GM23338 (cell line): ENCODE results near the gene KCNAB1. TPM values are rescaled to one million over a fixed set of nuclear protein-coding genes. Genes with fewer than 3 reads are reported as not detected.

ENCODE experiments used
- ATAC-seq: fragments of 200-7000 bp; cut with Tn5 transposase; 3 replicates; pipeline ENCODE4 v1.9.1; 2020
- DNase-seq: peaks from one replicate; pipeline ENCODE4 v3.0.0-alpha.2; 2015; ENCODE audit warnings: low spot score
- H2AFZ ChIP-seq: fragments of 200-600 bp; sonication (generic); 2 replicates; pipeline ENCODE4 v1.8.0; 2016; ENCODE audit warnings: antibody characterized with exemption, mild to moderate bottlenecking, moderate library complexity
- H3F3A ChIP-seq: fragments of 200-600 bp; sonication (generic); replicated peaks from 2 replicates; pipeline ENCODE4 v1.8.0; 2017; ENCODE audit warnings: antibody characterized with exemption, mixed run types, low read depth
- H3K27ac ChIP-seq: fragments of 200-600 bp; sonication (generic); 2 replicates; pipeline ENCODE4 v1.6.1; 2016; ENCODE audit warnings: low read depth
- H3K27me3 ChIP-seq: fragments of 200-600 bp; sonication (generic); 2 replicates; pipeline ENCODE4 v1.8.0; 2016; ENCODE audit warnings: mild to moderate bottlenecking, mixed run types, moderate library complexity; ENCODE audit not compliant: insufficient read depth
- H3K36me3 ChIP-seq: fragments of 200-600 bp; sonication (generic); 2 replicates; pipeline ENCODE4 v1.8.0; 2016; ENCODE audit warnings: mild to moderate bottlenecking; ENCODE audit not compliant: insufficient read depth
- H3K4me1 ChIP-seq: fragments of 200-600 bp; sonication (generic); 2 replicates; pipeline ENCODE4 v1.8.0; 2016; ENCODE audit warnings: mild to moderate bottlenecking, moderate library complexity; ENCODE audit not compliant: insufficient read depth
- H3K4me2 ChIP-seq: fragments of 200-600 bp; sonication (generic); 2 replicates; pipeline ENCODE4 v1.7.1; 2017; ENCODE audit warnings: mixed run types
- H3K4me3 ChIP-seq: fragments of 200-600 bp; sonication (generic); 2 replicates; pipeline ENCODE4 v1.6.1; 2016; ENCODE audit warnings: mixed run types
- H3K79me2 ChIP-seq: fragments of 200-600 bp; sonication (generic); replicated peaks from 2 replicates; pipeline ENCODE4 v1.8.0; 2017; ENCODE audit warnings: mild to moderate bottlenecking; ENCODE audit not compliant: insufficient read depth
- H3K9me2 ChIP-seq: fragments of 200-600 bp; sonication (generic); 2 replicates; pipeline ENCODE4 v1.8.0; 2017; ENCODE audit not compliant: insufficient read depth
- H4K20me1 ChIP-seq: fragments of 200-600 bp; sonication (generic); replicated peaks from 2 replicates; pipeline ENCODE4 v1.8.0; 2017; ENCODE audit warnings: mild to moderate bottlenecking; ENCODE audit not compliant: insufficient read depth
- H3K27ac Mint-ChIP-seq: 2 replicates; pipeline ENCODE4 v1.8.0; 2020; ENCODE audit warnings: inconsistent platforms, mild to moderate bottlenecking, moderate library complexity, mixed read lengths
- H3K27me3 Mint-ChIP-seq: 3 replicates; pipeline ENCODE4 v1.8.0; 2022; ENCODE audit warnings: low read depth, mild to moderate bottlenecking, moderate library complexity, mixed read lengths, inconsistent platforms; ENCODE audit not compliant: insufficient read depth, poor library complexity
- H3K36me3 Mint-ChIP-seq: 3 replicates; pipeline ENCODE4 v1.8.0; 2021; ENCODE audit warnings: low read depth, mild to moderate bottlenecking, inconsistent platforms, moderate library complexity, mixed read lengths
- H3K4me1 Mint-ChIP-seq: 3 replicates; pipeline ENCODE4 v1.8.0; 2020; ENCODE audit warnings: mild to moderate bottlenecking, inconsistent platforms, mixed read lengths
- H3K4me3 Mint-ChIP-seq: 3 replicates; pipeline ENCODE4 v1.8.0; 2021; ENCODE audit warnings: moderate library complexity, mild to moderate bottlenecking, inconsistent platforms, mixed read lengths
- H3K9me3 Mint-ChIP-seq: 3 replicates; pipeline ENCODE4 v1.8.0; 2020; ENCODE audit warnings: moderate library complexity, mild to moderate bottlenecking, inconsistent platforms, mixed read lengths
- CREB1 ChIP-seq: fragments of 250-450 bp; sonication (Bioruptor Pico); IDR thresholded peaks from 2 replicates; pipeline ENCODE4 v1.5.0; 2020; ENCODE audit warnings: low read depth, mild to moderate bottlenecking, moderate library complexity
- ETS1 ChIP-seq: IDR thresholded peaks from 2 replicates; pipeline ENCODE4 v1.6.1; 2016; ENCODE audit warnings: antibody characterized with exemption
- EZH2phosphoT487 ChIP-seq: fragments of 200-600 bp; sonication (generic); IDR thresholded peaks from one replicate; pipeline ENCODE4 v1.8.1; 2018; ENCODE audit warnings: antibody characterized with exemption; ENCODE audit not compliant: unreplicated experiment
- JUNB ChIP-seq: IDR thresholded peaks from one replicate; pipeline ENCODE4 v1.6.1; 2016; ENCODE audit warnings: antibody characterized with exemption; ENCODE audit not compliant: unreplicated experiment
- ZNF114 ChIP-seq: fragments of 250-450 bp; sonication (Bioruptor Pico); IDR thresholded peaks from 2 replicates; pipeline ENCODE4 v1.5.0; 2020; ENCODE audit warnings: mild to moderate bottlenecking, moderate library complexity
- ZNF331 ChIP-seq: fragments of 250-450 bp; sonication (Bioruptor Pico); IDR thresholded peaks from 2 replicates; pipeline ENCODE4 v1.5.0; 2020; ENCODE audit warnings: low read depth, mild to moderate bottlenecking, moderate library complexity
- polyA plus RNA-seq: library from polyadenylated mRNA; unstranded; fragments of >200 nt; fragmentation: Nextera tagmentation; extraction: Ambion mirVana; gene quantifications from 2 replicates; pipeline ENCODE4 v1.2.1, GENCODE V29; 2016
- total RNA-seq: library from RNA; depleted of rRNA; stranded (reverse); fragments of >200 nt; shearing (Covaris generic); gene quantifications from 2 replicates; pipeline ENCODE4 v1.2.3, GENCODE V29; 2014
- TF ChIP-seq, protein P1 (sequence below): IDR thresholded peaks from one replicate; pipeline ENCODE4 v1.6.1; 2018; ENCODE audit warnings: antibody characterized with exemption; ENCODE audit not compliant: unreplicated experiment
- TF ChIP-seq, protein P2 (sequence below): fragments of 250-450 bp; sonication (Bioruptor Pico); IDR thresholded peaks from 2 replicates; pipeline ENCODE4 v1.5.0; 2020; ENCODE audit warnings: mild to moderate bottlenecking, moderate library complexity

The KCNAB1 gene
- total and polyA plus RNA-seq, 2 experiments from 2014 or later: 0.69 to 2.6 TPM

GRCh38 chr3:156409694-156410093 is 289.3 kb downstream of the KCNAB1 start:
- TF ChIP-seq ZNF331 (CRISPR knock-in tag) (no peak), JUNB (no peak), ETS1 (no peak), EZH2phosphoT487 (no peak), ZNF114 (CRISPR knock-in tag) (no peak), CREB1 (no peak)
- TF ChIP-seq, protein P1, sequence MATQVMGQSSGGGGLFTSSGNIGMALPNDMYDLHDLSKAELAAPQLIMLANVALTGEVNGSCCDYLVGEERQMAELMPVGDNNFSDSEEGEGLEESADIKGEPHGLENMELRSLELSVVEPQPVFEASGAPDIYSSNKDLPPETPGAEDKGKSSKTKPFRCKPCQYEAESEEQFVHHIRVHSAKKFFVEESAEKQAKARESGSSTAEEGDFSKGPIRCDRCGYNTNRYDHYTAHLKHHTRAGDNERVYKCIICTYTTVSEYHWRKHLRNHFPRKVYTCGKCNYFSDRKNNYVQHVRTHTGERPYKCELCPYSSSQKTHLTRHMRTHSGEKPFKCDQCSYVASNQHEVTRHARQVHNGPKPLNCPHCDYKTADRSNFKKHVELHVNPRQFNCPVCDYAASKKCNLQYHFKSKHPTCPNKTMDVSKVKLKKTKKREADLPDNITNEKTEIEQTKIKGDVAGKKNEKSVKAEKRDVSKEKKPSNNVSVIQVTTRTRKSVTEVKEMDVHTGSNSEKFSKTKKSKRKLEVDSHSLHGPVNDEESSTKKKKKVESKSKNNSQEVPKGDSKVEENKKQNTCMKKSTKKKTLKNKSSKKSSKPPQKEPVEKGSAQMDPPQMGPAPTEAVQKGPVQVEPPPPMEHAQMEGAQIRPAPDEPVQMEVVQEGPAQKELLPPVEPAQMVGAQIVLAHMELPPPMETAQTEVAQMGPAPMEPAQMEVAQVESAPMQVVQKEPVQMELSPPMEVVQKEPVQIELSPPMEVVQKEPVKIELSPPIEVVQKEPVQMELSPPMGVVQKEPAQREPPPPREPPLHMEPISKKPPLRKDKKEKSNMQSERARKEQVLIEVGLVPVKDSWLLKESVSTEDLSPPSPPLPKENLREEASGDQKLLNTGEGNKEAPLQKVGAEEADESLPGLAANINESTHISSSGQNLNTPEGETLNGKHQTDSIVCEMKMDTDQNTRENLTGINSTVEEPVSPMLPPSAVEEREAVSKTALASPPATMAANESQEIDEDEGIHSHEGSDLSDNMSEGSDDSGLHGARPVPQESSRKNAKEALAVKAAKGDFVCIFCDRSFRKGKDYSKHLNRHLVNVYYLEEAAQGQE: no peak
- TF ChIP-seq, protein P2, sequence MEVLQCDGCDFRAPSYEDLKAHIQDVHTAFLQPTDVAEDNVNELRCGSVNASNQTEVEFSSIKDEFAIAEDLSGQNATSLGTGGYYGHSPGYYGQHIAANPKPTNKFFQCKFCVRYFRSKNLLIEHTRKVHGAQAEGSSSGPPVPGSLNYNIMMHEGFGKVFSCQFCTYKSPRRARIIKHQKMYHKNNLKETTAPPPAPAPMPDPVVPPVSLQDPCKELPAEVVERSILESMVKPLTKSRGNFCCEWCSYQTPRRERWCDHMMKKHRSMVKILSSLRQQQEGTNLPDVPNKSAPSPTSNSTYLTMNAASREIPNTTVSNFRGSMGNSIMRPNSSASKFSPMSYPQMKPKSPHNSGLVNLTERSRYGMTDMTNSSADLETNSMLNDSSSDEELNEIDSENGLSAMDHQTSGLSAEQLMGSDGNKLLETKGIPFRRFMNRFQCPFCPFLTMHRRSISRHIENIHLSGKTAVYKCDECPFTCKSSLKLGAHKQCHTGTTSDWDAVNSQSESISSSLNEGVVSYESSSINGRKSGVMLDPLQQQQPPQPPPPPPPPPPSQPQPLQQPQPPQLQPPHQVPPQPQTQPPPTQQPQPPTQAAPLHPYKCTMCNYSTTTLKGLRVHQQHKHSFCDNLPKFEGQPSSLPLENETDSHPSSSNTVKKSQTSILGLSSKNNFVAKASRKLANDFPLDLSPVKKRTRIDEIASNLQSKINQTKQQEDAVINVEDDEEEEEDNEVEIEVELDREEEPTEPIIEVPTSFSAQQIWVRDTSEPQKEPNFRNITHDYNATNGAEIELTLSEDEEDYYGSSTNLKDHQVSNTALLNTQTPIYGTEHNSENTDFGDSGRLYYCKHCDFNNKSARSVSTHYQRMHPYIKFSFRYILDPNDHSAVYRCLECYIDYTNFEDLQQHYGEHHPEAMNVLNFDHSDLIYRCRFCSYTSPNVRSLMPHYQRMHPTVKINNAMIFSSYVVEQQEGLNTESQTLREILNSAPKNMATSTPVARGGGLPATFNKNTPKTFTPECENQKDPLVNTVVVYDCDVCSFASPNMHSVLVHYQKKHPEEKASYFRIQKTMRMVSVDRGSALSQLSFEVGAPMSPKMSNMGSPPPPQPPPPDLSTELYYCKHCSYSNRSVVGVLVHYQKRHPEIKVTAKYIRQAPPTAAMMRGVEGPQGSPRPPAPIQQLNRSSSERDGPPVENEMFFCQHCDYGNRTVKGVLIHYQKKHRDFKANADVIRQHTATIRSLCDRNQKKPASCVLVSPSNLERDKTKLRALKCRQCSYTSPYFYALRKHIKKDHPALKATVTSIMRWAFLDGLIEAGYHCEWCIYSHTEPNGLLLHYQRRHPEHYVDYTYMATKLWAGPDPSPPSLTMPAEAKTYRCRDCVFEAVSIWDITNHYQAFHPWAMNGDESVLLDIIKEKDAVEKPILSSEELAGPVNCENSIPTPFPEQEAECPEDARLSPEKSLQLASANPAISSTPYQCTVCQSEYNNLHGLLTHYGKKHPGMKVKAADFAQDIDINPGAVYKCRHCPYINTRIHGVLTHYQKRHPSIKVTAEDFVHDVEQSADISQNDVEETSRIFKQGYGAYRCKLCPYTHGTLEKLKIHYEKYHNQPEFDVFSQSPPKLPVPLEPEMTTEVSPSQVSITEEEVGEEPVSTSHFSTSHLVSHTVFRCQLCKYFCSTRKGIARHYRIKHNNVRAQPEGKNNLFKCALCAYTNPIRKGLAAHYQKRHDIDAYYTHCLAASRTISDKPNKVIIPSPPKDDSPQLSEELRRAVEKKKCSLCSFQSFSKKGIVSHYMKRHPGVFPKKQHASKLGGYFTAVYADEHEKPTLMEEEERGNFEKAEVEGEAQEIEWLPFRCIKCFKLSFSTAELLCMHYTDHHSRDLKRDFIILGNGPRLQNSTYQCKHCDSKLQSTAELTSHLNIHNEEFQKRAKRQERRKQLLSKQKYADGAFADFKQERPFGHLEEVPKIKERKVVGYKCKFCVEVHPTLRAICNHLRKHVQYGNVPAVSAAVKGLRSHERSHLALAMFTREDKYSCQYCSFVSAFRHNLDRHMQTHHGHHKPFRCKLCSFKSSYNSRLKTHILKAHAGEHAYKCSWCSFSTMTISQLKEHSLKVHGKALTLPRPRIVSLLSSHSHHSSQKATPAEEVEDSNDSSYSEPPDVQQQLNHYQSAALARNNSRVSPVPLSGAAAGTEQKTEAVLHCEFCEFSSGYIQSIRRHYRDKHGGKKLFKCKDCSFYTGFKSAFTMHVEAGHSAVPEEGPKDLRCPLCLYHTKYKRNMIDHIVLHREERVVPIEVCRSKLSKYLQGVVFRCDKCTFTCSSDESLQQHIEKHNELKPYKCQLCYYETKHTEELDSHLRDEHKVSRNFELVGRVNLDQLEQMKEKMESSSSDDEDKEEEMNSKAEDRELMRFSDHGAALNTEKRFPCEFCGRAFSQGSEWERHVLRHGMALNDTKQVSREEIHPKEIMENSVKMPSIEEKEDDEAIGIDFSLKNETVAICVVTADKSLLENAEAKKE: no peak
- Mint-ChIP-seq H3K27ac (no peak overlapping the region), H3K4me3 (no peak overlapping the region), H3K36me3 (no peaks in the 10 kb centered on the region), H3K9me3 (no peaks in the 10 kb centered on the region), H3K27me3 (no peaks in the 10 kb centered on the region), H3K4me1 (peaks cover 10% of the 10 kb centered on the region; the same call in 2 of the 3 replicates)
- Histone ChIP-seq H3K27ac (no peak overlapping the region), H4K20me1 (no peaks in the 10 kb centered on the region), H3F3A (no peaks in the 10 kb centered on the region), H2AFZ (no peak overlapping the region), H3K4me2 (no peak overlapping the region), H3K9me2 (0 out of 2 replicates have a peak, but pooled peaks cover 6% of the 10 kb centered on the region), H3K4me3 (no peak overlapping the region), H3K36me3 (no peaks in the 10 kb centered on the region), H3K79me2 (no peaks in the 10 kb centered on the region), H3K27me3 (no peaks in the 10 kb centered on the region), H3K4me1 (no peaks in the 10 kb centered on the region)
- no peak for DNase-seq
- ATAC-seq: no peak
